Measurements from ENCODE around the gene TRIM66. TPM values are rescaled to one million over a fixed set of nuclear protein-coding genes. Genes with fewer than 3 reads are reported as not detected.

The TRIM66 gene
- total and polyA plus RNA-seq, 10 of the 15 experiments (the other 5 are each of a cell fraction or from before 2014, with no cell fraction given), result 1.7 to 14.5 (median 7.4) TPM

DNA sequence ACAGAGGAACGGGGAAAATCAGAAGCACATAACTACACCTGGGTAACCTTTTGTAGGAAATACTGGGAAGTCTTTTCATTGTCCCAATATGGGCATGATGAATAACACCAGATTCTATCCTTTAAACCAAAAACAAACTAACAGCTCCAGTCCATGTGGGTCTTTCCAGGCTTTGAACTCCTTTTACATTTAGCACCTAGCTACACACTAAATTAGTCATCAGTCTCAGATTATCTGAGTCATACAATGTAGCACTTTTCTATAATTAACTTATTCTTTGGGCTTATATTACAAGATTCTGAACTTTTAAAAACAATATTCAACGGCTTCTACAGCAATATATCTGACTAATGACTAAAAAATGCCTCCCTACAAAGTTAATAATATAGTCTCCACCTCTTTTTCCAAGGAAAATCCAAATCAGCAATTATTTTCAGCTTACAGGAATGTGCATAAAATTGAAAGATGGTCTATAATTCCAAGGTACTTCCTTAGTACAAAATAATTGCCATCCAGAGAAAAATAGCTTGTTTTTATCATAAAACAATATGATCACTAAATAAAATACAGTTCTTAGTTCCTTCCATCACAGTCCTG, 114.8 kb downstream of the TRIM66 start (continued):
- TF ChIP-seq IRF5 (IDR thresholded peaks at IDR 0.05; ENCODE audit: borderline replicate concordance), result no peak
- no peak for TF ChIP-seq ETV6 (conservative IDR thresholded peaks at IDR 0.05 in 1 of 2, IDR thresholded peaks at IDR 0.05 in 1 of 2; ENCODE audit: borderline replicate concordance in 1 of 2, low read depth in 1 of 2)
- no peak for TF ChIP-seq CEBPB (IDR thresholded peaks at IDR 0.05; ENCODE audit: borderline replicate concordance in 1 of 2, low read depth in 2 of 2, low read length in 2 of 2)
- no peak for TF ChIP-seq CTCF (IDR thresholded peaks at IDR 0.05 in 2 of 3, conservative IDR thresholded peaks at IDR 0.05 in 1 of 3; ENCODE audit: control insufficient read depth in 2 of 3, extremely low read depth in 1 of 3, insufficient read depth in 1 of 3, low read depth in 3 of 3, low read length in 3 of 3)
- peak; percentile 75; the same call in 1 of the 2 replicates for TF ChIP-seq ATF2 (IDR thresholded peaks at IDR 0.05; ENCODE audit: low read length)
- no peak for TF ChIP-seq SMAD1 (IDR thresholded peaks at IDR 0.05; ENCODE audit: low read depth, partially characterized antibody)
- no peak for TF ChIP-seq SUZ12 (IDR thresholded peaks at IDR 0.05; ENCODE audit: unreplicated experiment)
- TF ChIP-seq CBFB (IDR thresholded peaks at IDR 0.05; ENCODE audit: low read depth), result no peak
- no peak for TF ChIP-seq HDAC6 (IDR thresholded peaks at IDR 0.05; ENCODE audit: unreplicated experiment)
- TF ChIP-seq CHD1 (IDR thresholded peaks at IDR 0.05; ENCODE audit: low read depth, low read length), result no peak
- peak; percentile 61; the same call in 1 of the 2 replicates for TF ChIP-seq RUNX3 (IDR thresholded peaks at IDR 0.05; ENCODE audit: low read length)
- peak; percentile 25 for TF ChIP-seq SP1 (IDR thresholded peaks at IDR 0.05; ENCODE audit: low read depth, low read length)
- no peak for TF ChIP-seq TARDBP (IDR thresholded peaks at IDR 0.05; ENCODE audit: borderline replicate concordance)
- TF ChIP-seq MEF2B (IDR thresholded peaks at IDR 0.05; ENCODE audit: partially characterized antibody, poor library complexity, severe bottlenecking), result peak; percentile 63
- TF ChIP-seq, protein P1, sequence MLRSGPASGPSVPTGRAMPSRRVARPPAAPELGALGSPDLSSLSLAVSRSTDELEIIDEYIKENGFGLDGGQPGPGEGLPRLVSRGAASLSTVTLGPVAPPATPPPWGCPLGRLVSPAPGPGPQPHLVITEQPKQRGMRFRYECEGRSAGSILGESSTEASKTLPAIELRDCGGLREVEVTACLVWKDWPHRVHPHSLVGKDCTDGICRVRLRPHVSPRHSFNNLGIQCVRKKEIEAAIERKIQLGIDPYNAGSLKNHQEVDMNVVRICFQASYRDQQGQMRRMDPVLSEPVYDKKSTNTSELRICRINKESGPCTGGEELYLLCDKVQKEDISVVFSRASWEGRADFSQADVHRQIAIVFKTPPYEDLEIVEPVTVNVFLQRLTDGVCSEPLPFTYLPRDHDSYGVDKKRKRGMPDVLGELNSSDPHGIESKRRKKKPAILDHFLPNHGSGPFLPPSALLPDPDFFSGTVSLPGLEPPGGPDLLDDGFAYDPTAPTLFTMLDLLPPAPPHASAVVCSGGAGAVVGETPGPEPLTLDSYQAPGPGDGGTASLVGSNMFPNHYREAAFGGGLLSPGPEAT (IDR thresholded peaks at IDR 0.05; ENCODE audit: low read depth), result peak; percentile 78
- TF ChIP-seq IRF4 (IDR thresholded peaks at IDR 0.05; ENCODE audit: low read depth, low read length), result peak; percentile 75

Data from GM12878 (cell line).